ES-I3 (cell line): ENCODE data around the gene KIFC3.

Experiments used
- H3K36me3 ChIP-seq: 2 replicates; pipeline ENCODE4 v1.6.1; 2013; ENCODE audit warnings: mild to moderate bottlenecking, low read length, control low read depth, moderate library complexity; ENCODE audit not compliant: insufficient read depth
- H3K4me1 ChIP-seq: 2 replicates; pipeline ENCODE4 v1.6.1; 2013; ENCODE audit warnings: mild to moderate bottlenecking, control low read depth, low read length; ENCODE audit not compliant: insufficient read depth
- H3K9ac ChIP-seq: 2 replicates; pipeline ENCODE4 v1.6.1; 2013; ENCODE audit warnings: low read depth, mild to moderate bottlenecking, low read length, moderate library complexity
- H3K9me3 ChIP-seq: 2 replicates; pipeline ENCODE4 v1.6.1; 2013; ENCODE audit warnings: mild to moderate bottlenecking, low read length, moderate library complexity; ENCODE audit not compliant: control insufficient read depth, insufficient read depth

The KIFC3 gene

DNA sequence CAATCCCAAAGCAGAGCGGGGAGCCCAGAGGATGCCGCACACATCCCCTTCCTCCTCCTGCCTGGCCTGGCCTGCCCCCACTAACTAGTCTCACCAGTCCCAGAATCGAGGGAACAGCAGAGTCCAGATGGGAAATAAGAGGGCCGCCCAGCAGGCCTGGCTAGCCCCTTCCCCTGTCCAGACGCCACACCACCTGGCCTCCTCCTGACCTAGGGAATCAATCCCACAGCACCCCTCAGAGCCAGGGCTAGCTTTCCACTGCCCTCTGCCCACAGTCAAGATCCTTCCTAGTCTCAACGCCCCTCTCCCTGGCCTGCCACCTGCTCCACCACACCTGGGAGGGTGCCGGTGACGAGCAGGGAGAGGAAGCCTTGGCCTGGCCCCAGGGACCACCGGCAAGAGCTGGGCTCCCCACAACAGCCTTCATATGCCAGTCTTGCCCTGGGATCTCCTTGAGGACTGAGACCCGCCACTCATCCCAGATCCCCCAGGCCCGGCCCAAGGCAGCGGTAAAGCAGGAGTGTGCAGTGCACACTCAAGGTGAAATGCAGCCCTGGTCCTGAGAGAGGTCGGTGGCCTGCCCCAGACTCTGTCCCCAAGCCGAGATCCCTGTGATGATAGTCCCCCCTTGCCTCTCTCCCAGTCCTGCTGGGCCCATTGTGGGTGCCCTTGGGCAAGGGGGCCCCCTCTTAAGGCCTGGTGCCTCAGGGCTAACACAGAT, 38.8 kb downstream of the KIFC3 start:
- H3K9me3 ChIP-seq, result no peaks in the 10 kb centered on the region
- H3K4me1 ChIP-seq, result peaks cover 14% of the 10 kb centered on the region
- H3K9ac ChIP-seq, result no peak overlapping the region
- no peaks in the 10 kb centered on the region for H3K36me3 ChIP-seq

- no peaks in the 10 kb centered on the region for H3K9me3 ChIP-seq
- peaks cover 14% of the 10 kb centered on the region for H3K4me1 ChIP-seq
- no peaks in the 10 kb centered on the region; the same call in 1 of the 2 replicates for H3K36me3 ChIP-seq
- H3K9ac ChIP-seq, result no peak overlapping the region
Observed at GRCh38 chr16:57762365-57763040, 39.8 kb downstream of the KIFC3 start.

- Histone ChIP-seq H3K9ac (no peak overlapping the region), H3K36me3 (no peaks in the 10 kb centered on the region; the same call in 1 of the 2 replicates), H3K9me3 (no peaks in the 10 kb centered on the region), H3K4me1 (peaks cover 17% of the 10 kb centered on the region)
Observed at GRCh38 chr16:57761957-57762356, 40.3 kb downstream of the KIFC3 start.

DNA sequence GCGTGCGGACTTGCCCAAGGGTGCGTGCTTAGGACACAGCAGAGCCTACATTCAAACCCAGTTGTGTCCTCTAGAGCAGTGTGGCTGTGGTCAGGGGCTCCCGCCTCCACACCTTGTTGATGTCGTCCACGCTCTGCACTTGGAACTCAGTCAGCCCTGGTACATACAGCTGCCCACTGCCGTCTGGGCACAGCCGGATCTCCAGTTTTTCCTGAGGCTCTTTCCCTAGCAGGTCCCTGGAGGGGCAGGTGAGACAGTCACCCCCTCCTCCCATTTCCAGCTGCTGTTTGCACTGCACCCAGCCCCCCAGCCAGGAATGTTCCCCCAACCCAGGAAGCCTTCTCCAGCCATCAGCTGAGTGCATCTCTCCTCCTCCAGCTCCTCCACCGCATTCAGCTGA, 41.0 kb downstream of the KIFC3 start:
- Histone ChIP-seq H3K9ac (no peak overlapping the region), H3K9me3 (no peaks in the 10 kb centered on the region), H3K4me1 (peaks cover 17% of the 10 kb centered on the region), H3K36me3 (no peaks in the 10 kb centered on the region; the same call in 1 of the 2 replicates)

- H3K4me1 ChIP-seq, result peaks cover 16% of the 10 kb centered on the region
- no peak overlapping the region for H3K9ac ChIP-seq
- no peaks in the 10 kb centered on the region; the same call in 1 of the 2 replicates for H3K36me3 ChIP-seq
- H3K9me3 ChIP-seq, result no peaks in the 10 kb centered on the region
Observed at GRCh38 chr16:57760357-57761160, 41.7 kb downstream of the KIFC3 start.

- Histone ChIP-seq H3K4me1 (peaks cover 11% of the 10 kb centered on the region; the same call in 1 of the 2 replicates), H3K36me3 (no peaks in the 10 kb centered on the region; the same call in 1 of the 2 replicates), H3K9me3 (no peaks in the 10 kb centered on the region), H3K9ac (no peak overlapping the region)
Observed at GRCh38 chr16:57759541-57760356, 42.5 kb downstream of the KIFC3 start.

- H3K4me1 ChIP-seq, result peaks cover 8% of the 10 kb centered on the region; the same call in 1 of the 2 replicates
- no peaks in the 10 kb centered on the region; the same call in 1 of the 2 replicates for H3K36me3 ChIP-seq
- no peaks in the 10 kb centered on the region for H3K9me3 ChIP-seq
- no peak overlapping the region for H3K9ac ChIP-seq
Observed at GRCh38 chr16:57759131-57759530, 43.2 kb downstream of the KIFC3 start.

DNA sequence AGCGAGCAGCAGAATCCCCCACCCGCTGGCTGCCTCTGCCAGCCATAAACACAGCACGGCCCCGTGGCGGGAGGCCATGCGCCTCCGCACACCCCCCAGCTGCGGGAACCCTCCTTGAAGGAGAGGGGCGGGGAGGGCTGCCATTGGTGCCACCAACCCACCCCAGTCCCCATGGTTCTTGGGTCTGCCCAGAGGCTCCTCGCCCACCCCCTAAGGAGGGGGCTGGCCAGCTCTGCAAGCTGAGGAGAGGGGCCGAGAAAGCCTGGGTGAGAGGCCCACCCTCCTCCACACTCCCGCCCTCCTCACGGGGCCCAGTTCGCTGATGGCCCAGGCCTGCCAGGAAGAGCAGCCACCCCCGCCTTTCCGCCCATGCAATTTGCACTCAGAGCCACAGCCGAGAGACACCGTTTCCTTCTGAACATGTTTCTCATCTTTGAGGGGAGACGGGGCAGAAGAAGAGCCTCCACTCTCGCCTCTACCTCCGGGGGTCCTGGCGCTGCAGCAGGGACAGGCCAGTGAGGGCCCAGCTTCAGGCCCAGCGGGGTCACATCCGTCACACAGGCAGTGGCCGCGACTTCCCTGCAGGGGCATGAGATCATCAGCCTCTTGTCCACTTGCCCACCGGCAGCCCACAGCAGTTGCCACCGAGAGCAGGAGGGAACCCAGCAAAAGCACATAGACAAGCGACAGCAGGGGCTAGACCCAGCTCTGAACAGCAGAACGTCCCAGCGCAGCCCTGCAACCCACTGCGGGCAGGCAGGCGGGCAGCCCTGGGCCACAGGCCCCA, 43.8 kb downstream of the KIFC3 start:
- Histone ChIP-seq H3K4me1 (peaks cover 8% of the 10 kb centered on the region; the same call in 1 of the 2 replicates), H3K36me3 (no peaks in the 10 kb centered on the region; the same call in 1 of the 2 replicates), H3K9ac (no peak overlapping the region), H3K9me3 (no peaks in the 10 kb centered on the region)

DNA sequence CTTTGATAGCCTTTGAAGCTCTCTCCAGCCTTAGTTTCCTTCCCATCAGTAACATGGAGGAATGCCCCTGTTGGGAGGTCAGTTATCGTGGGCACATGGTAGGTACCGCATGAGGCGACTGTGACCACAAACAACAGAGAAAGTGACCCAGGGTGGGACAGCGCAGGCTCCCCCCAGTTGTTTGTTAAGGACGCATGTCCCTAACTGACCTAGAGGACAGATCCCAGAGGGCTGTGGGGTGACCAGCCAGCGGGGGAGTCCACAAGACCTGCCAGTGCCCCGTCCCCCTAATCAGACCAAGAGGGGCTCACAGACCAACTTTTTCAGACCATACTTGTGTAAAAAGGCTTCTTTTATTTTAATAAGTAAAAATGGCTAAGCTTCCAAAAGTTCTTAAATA, 44.4 kb downstream of the KIFC3 start:
- Histone ChIP-seq H3K4me1 (peaks cover 8% of the 10 kb centered on the region; the same call in 1 of the 2 replicates), H3K36me3 (no peaks in the 10 kb centered on the region; the same call in 1 of the 2 replicates), H3K9me3 (no peaks in the 10 kb centered on the region), H3K9ac (no peak overlapping the region)

DNA sequence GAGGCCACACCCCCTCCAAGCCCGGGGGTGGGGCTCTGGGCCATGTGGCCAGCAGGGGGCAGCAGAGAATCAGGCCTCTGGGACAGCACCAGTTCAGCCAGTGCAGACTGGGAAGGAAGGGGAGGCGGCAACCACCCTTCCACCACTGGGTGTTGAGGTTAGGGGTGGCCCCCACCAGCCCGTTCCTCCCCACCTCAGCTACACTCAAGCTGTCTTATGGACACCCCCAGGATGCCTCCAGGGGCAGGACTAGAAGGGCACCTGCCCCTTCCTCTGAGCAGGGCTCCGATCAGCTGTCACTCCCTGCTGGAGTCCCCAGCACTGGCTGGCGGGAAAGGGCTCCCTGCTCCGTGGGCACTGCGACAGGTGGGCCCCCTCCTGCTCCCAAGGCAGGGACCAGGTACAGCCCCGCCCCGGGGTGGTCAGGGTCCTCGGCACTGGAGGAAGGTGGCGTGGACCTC, 44.9 kb downstream of the KIFC3 start:
- Histone ChIP-seq H3K36me3 (no peaks in the 10 kb centered on the region; the same call in 1 of the 2 replicates), H3K4me1 (peaks cover 8% of the 10 kb centered on the region; the same call in 1 of the 2 replicates), H3K9ac (no peak overlapping the region), H3K9me3 (no peaks in the 10 kb centered on the region)

DNA sequence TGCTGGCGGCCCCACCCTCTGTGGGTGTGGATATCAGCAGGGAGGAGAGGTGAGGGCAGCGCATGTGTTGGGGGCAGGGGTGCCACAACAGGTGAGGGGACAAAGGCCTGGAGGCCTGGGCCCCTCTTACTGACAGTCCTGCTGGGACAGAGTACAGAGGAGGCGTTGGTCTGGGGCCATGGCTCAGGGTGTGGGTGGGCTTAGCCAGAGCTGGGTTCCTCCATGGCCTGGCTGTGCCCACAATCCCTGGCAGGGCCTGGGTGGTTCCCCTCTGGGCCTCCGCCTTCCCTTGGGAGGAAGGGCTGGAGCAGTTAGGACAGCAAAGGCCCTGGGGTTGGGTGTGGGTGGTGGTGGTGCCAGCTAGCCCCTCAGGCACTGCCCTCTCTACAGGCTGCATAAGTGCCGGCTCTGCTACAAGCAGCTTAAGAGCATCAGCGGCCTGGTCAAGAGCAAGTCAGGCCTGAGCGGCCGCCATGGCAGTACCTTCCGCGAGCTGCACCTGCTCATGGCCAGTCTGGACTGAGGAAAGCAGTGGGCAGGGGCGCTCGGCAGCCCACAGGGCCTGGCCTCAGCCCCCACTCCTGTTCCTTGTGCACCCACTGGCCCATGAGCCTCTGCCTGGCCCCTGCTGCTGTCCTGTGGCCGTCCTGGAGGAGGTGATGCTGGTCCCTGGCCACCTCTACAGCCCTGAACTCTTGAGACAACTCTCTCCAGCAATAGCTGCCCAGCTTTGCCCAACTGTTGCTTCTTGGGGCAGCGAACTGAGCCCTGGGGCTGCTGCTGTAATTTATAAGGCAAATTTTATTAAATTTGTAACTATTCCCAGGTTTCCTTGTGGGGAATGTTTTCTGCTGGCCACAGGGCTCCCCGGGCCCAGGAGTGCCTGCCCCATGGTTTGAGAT, 45.6 kb downstream of the KIFC3 start:
- no peak overlapping the region for H3K9ac ChIP-seq
- peaks cover 8% of the 10 kb centered on the region; the same call in 1 of the 2 replicates for H3K4me1 ChIP-seq
- H3K36me3 ChIP-seq, result no peaks in the 10 kb centered on the region; the same call in 1 of the 2 replicates
- H3K9me3 ChIP-seq, result no peaks in the 10 kb centered on the region

- H3K9ac ChIP-seq, result no peak overlapping the region
- H3K9me3 ChIP-seq, result no peaks in the 10 kb centered on the region
- peaks cover 8% of the 10 kb centered on the region; the same call in 1 of the 2 replicates for H3K4me1 ChIP-seq
- no peaks in the 10 kb centered on the region; the same call in 1 of the 2 replicates for H3K36me3 ChIP-seq
Observed at GRCh38 chr16:57755726-57756423, 46.4 kb downstream of the KIFC3 start.
